ENCODE results near the gene NUBP2.
"Not testable (repeated sequence)": the region's sequence is repeated elsewhere in the genome, so short reads cannot be mapped to it uniquely, and the experiment has no call there.

Gene NUBP2

DNA sequence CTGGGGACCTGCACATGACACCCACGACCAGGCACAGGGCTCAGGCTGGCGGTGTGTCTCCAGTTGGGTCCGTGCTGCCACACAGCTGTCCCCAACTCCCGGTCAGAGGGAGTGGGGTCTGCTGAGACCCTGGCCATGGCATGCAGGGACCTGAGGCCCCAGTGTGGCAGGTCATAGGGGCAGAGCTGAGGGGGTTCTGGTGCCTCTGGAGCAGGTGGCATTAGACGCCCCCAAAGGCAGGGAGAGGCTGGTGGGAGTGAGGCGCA lies 4.2 kb downstream of the NUBP2 start:
- no peak for DNase-seq

DNA sequence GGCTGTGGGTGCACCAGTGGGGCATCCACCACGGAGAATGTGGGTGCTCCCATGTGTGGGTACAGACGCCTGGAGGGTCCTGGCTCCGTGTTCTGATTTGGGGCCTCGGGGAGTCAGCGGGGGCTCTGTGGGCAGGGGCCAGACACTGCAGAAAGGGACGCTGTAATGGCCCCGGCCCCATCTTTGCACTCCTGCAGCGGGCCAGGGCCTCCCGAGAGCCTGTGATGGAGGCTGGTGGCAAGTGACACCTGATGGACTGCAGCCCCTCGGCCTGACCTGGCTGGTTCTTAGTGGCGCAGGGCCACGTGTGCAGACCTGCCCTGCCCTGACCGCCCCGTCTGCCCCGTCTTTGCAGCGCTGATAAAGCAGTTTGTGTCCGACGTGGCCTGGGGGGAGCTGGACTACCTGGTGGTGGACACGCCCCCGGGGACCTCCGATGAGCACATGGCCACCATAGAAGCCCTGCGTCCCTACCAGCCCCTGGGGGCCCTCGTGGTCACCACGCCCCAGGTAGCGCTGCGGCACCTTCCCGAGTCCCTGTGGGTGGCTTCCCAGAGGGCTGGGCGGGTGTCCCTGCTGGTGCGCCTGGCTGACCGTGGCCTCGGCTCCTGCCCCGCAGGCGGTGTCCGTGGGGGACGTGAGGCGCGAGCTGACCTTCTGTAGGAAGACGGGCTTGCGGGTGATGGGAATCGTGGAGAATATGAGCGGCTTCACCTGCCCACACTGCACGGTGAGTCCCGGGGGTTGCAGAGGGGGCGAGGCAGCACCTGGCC lies 4.7 kb downstream of the NUBP2 start:
- no peak for DNase-seq

GRCh38 chr16:1788095-1788707 lies 5.4 kb downstream of the NUBP2 start:
- DNase-seq = no peak

DNA sequence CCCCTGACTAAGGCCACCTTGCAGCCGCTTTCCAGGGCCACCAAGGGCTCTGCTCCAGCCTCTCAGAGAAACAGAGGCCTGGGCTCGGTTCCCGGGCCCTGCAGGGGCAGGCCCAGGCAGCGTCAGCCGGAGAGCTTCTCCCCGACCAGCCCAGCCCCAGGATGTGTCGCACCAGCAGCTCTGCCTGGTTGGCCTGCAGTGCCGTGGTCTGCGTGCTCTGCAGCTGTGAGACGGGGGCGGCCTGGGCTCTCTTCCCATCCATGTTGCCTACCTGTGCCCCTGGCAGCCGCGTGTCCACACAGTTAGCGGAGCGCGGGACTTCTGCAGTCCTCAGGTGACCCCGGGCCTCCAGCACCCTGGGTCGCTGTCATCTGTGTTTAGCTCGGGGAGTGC lies 5.9 kb downstream of the NUBP2 start:
- no peak for DNase-seq

GRCh38 chr16:1789643-1790045 lies 6.9 kb downstream of the NUBP2 start:
- no peak for DNase-seq

- no peak for DNase-seq
Observed at GRCh38 chr16:1790261-1790610, 7.5 kb downstream of the NUBP2 start.

DNA sequence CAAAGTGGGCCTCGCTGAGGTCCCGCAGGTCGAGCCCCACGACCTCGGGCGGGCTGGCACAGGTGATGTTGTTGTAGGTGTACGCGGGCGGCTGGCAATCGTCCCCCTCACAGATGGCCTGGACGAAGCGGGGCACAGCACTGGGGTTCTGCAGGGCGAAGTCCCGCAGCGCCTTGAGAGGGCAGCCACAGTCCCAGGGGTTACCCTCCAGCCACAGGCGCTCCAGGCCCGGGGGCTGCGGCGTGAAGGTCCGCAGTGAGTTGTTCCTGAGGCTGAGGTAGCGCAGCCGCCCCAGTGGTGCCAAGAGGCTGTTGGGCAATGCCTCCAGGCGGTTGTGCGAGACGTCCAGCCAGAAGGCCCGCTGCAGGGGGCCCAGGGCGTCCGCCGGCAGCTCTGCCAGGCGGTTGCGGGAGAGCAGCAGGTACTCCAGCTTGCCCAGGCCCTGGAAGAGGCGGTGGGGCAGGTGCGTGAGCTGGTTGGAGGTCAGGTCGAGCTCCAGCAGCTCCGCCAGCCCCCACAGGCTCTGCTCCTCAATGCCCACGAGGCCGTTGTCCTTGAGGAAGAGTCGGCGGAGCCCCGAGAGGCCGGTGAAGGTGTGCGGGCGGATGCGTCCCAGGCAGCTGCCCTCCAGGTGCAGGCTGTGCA lies 8.0 kb downstream of the NUBP2 start:
- DNase-seq = no peak

GRCh38 chr16:1791256-1791942 lies 8.6 kb downstream of the NUBP2 start:
- no peak for DNase-seq

- DNase-seq = no peak
Observed at GRCh38 chr16:1791943-1792812, 9.4 kb downstream of the NUBP2 start.

- no peak for DNase-seq
Observed at GRCh38 chr16:1792836-1793577, 10.2 kb downstream of the NUBP2 start.

DNA sequence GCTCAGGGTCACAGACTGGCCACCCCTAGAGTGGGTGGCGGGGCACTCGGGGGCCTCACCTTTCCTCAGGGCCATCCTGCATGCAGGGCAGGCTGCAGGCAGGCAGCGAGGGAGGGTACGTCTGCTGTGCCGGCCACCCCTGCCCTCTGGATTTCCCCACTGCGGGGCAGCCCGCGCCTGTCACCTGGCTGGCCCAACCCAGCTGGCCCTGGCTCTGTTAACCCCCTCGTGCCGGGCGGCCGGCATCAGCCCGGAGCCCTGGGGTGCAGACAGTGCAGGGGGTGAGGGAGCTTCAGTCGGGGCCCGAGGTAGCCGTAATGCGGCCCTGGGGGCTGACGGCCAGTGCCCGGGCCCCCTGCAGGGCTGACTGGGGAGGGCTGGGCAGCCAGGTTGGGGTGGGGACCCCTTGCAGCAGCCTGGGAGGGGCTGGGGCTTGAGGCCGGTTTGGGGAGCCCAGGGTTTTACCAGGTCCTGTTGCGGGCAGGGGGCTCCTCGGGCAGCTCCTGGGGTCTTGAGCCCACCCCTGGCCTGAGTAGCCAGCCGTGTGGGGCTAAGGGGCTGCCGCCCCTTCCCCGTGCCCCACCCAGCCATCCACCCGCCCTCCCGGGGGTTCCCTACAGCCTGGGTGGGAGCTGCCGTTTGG lies 10.9 kb downstream of the NUBP2 start, which contains the start of gene IGFALS:
TSS of gene IGFALS (minus strand) at position 128 of the 643 bp plus-strand sequence. CDS start at position 75, 53 bp downstream.
- no peak for DNase-seq

DNA sequence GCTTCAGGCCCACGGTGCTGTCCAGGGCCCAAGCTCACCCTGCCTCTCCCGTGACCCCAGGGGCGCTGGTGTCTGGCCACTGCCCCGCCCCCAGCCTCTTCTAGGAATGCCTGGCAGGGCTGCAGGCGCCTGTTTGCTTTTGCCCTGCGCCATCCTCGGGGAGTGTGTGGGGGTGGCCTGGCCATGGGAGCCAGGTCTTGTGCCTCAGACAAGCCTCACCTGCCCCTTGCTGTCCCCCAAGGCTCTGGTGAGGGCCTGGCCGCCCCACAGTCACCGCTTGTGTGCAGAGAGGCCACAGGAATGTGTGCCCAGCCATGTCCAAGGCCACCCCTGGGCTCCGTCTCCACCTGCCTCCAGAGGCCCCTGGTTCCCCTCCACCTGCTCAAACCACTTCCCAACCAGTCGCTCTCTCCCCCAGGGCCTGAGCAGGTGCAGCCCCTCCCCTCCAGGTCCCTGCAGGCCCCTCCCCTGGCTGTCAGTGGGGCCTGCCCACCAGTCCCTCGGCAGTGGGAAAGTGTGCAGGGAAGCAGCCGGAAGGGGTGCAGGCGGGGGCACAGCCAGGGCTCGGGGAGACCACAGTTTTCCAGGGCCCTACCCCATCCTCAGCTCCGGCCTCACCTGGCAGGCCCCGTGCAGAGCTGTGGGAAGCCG lies 11.6 kb downstream of the NUBP2 start:
- no peak for DNase-seq

DNA sequence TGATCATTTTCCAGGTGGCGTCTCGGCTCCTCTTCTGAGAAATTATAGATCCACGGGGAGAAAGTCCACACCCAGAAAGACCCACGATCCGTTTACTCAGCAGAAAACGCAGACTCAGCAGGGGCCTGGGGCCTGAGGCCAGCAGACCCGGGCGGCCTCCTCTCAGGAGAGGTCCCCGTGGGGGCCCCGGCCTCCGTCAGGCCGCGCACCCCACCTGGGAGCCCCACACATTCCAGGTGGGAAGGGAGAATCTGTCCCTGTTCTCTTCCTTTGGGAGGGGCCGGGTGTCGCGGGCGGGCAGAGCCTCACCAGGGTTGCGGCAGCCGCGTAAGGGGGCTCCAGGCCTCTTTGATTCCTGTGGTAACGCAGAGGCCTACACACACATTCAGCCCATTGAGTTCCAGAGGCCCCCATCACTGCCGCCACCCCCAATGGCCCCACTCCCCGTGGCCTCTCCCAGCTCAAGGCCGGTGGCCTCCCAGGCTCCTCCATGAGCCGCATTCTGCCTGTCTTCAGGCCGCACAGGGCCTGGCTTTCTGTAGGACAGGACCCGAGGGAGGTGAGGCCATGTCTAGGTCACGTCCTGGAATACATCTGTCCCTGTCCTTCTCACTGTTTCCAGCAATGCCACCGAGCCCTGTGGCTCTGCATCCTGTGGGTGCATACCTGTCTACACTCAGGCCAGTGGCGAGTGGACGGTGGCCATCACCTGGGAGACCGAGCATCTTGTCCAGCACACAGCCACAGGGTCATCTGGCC lies 12.3 kb downstream of the NUBP2 start:
- no peak for DNase-seq

GRCh38 chr16:1799263-1799662 lies 16.5 kb downstream of the NUBP2 start:
- DNase-seq = not testable (repeated sequence)

- no peak for DNase-seq
Observed at GRCh38 chr16:1800701-1801100, 17.9 kb downstream of the NUBP2 start.

DNA sequence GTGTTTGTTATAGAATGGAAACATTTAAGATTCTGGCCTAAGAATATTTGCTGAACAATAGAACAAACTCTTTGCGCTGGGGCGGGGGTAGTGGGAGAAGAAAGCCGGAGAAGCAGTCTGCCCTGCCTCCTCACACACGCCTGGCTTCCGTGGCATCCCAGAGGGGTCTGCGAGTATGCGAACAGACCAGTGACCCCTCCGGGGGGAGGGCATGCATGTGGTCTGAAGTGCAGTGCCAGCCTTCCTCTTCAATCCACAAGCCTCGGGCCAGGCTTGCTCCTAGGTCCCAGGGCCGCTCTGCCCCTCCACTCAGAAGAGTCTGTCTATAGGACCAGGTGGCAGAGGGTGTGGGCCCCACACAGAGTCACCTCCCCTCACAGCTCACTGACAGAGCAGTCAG lies 24.9 kb downstream of the NUBP2 start:
- DNase-seq = no peak

GRCh38 chr16:1808691-1809090 lies 25.9 kb downstream of the NUBP2 start:
- no peak for DNase-seq

DNA sequence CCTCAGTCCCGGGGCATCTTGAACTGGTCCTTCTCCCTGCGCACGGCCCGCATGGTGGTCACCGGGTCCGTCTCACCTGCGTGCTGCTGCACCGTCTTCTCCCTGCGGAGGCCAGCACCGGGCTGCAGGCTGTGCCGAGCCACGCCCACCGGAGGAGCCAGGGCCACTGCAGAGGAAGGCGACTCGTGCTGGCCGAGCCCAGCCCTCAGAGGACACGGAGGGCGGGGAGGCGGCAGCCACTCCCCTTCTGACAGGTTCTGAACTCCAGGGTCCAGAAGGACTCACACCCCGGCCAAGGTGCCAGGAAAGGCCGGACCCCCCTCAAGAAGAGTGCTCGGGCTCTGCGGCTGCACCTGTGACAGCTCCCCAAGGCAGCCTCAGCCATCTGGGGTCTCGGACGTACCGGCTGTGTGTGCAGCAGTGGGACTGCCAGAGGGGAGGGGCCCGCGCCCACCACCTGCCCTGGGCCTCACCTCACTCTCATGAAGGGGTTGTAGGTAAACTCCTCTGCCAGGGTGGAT lies 26.6 kb downstream of the NUBP2 start:
- DNase-seq = no peak

DNA sequence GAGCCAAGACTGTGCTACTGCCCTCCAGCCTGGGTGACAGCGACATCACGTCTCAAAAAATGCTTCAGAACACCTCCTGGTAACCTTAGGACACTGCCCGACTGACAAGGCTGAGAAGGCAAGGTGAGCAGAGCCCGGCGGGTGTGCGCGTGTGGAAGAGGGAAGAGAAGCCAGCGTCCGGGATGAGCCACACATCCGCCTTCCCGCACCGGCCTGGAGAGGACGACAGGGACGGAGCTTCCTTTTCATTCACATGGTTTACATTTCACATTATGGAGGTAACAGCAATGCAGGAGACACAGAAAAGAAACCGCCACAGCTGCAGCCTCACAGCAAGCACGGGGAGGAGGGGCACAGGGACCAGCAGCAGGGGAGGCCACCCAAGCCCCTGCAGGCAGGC lies 27.3 kb downstream of the NUBP2 start:
- DNase-seq = no peak

DNA sequence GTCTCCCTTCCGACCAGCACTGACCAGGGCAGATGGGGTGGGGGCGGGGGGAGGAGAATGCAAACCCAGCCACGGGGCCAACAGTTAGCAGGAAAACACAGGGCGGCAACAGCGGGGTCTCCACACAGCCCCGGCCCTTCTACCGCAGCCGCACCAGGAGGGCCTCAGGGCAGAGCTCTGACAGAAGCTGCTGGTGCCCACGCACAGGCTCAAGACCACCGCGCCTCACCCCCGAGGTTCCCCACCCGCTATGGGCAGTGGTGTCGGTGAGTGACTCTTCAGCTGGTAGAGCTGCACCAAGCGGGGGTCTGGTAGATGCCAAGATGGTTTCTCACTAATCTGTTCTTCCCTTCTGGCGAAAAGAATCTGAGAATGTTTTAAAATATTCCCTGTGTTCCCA lies 27.8 kb downstream of the NUBP2 start:
- no peak for DNase-seq
